LNCaP clone FGC (cell line): ENCODE results near the gene CD99L2.

Experiments used
- DNase-seq: peaks from one replicate; pipeline ENCODE4 v3.0.0-alpha.2; 2011; ENCODE audit warnings: low read depth
- H3K4me3 ChIP-seq: 2 replicates; pipeline ENCODE4 v1.5.1; 2011; ENCODE audit warnings: mild to moderate bottlenecking, low read depth, low read length, control low read depth
- CTCF ChIP-seq: IDR thresholded peaks from 2 replicates; pipeline ENCODE4 v1.5.1; 2012; ENCODE audit warnings: mild to moderate bottlenecking; ENCODE audit not compliant: control insufficient read depth, insufficient read depth; ENCODE audit errors: extremely low read depth

CD99L2 gene

GRCh38 chrX:150913511-150913910, 15.0 kb upstream of the CD99L2 start:
- H3K4me3 ChIP-seq: no peak overlapping the region
- no peak for DNase-seq
- no peak for TF ChIP-seq CTCF

DNA sequence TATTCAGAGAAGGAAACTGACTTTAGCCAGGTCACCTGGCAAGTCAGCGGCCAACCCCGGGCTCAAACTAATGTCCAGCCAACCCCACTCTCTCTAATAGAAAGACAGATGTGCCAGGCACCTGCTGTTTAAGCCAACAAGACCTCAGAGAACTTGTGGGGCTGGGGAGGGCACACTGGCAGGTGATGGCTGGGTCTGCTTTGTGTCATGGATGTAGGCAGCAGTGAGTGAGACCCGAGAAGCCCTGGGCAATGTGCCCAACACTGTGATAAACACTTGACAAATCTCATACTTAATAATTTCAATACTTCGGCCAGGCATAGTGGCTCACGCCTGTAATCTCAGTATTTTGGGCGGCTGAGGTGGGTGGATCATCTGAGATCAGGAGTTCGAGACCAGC, 9.0 kb upstream of the CD99L2 start:
- DNase-seq: no peak
- no peak overlapping the region for H3K4me3 ChIP-seq
- TF ChIP-seq CTCF: no peak

- DNase-seq: no peak
- no peak for TF ChIP-seq CTCF
- H3K4me3 ChIP-seq: no peak overlapping the region
Observed at GRCh38 chrX:150906694-150907093, 8.2 kb upstream of the CD99L2 start.

GRCh38 chrX:150905293-150905692, 6.8 kb upstream of the CD99L2 start:
- TF ChIP-seq CTCF: no peak
- no peak overlapping the region for H3K4me3 ChIP-seq
- no peak for DNase-seq

DNA sequence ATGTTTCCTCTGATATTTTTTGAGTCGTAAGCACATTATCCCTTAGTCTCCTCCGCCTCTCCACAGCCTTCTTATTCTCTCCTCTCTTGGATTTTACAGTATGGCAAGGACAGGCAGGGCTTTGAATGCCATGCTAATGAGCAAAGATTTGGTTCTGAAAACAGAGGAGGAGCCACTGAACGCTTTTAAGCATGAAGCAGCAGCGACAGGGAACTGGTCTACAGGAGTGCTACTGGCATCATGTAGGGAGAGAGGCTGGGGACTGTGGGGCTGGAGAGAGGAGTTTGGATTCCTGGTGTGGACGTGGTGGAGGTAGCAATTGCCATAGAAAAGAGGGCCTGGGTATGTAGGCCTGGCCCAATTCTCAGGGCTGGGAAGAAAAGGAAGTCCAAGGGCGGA, 4.6 kb upstream of the CD99L2 start:
- DNase-seq: no peak
- no peak for TF ChIP-seq CTCF
- H3K4me3 ChIP-seq: no peak overlapping the region

DNA sequence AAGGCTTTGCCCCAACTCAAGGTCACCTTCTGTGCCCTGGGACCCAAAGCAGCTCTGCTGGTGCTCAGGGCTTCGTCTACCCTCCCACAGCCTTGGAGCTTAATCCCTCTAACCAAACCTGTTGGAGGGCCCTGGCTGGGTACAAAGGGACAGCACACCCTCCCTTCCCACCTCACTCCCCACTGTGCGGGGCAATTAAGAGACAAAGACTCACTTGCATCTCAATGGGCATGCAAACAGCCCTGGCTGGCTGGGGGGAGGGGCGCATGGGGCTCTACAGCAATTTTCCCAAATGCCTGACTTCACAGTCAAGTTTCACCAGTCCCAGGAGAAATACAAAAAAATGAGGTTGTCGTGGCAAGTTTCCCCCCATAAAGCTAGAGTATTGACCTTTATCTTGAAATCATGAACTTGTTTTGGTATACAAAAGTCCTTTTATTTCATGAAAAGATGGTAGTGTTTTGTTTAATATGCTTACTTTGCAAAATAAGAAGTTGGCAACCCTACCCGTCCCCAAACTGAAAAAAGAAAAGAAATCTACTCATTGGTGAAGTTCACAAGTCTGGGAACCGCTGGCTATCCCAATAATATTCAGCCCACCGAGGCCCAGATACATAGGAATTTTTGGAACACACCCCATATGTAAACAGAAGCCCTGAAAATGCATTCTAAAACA, 4.1 kb upstream of the CD99L2 start:
- no peak for DNase-seq
- no peak for TF ChIP-seq CTCF

GRCh38 chrX:150899191-150899757, 806 bp upstream of the CD99L2 start:
- peak overlapping the region; percentile 62 for H3K4me3 ChIP-seq
- no peak for DNase-seq
- TF ChIP-seq CTCF: no peak

More for the DNA sequence above, 4.1 kb upstream of the CD99L2 start:
- no peak overlapping the region for H3K4me3 ChIP-seq
